GM23338 (cell line): ENCODE results near the gene TMTC2. TPM values are rescaled to one million over a fixed set of nuclear protein-coding genes. Genes with fewer than 3 reads are reported as not detected.

Source experiments
- ATAC-seq: fragments of 200-7000 bp; cut with Tn5 transposase; 3 replicates; pipeline ENCODE4 v1.9.1; 2020
- DNase-seq: peaks from one replicate; pipeline ENCODE4 v3.0.0-alpha.2; 2015; ENCODE audit warnings: low spot score
- H2AFZ ChIP-seq: fragments of 200-600 bp; sonication (generic); 2 replicates; pipeline ENCODE4 v1.8.0; 2016; ENCODE audit warnings: antibody characterized with exemption, mild to moderate bottlenecking, moderate library complexity
- H3F3A ChIP-seq: fragments of 200-600 bp; sonication (generic); replicated peaks from 2 replicates; pipeline ENCODE4 v1.8.0; 2017; ENCODE audit warnings: antibody characterized with exemption, mixed run types, low read depth
- H3K27ac ChIP-seq: fragments of 200-600 bp; sonication (generic); 2 replicates; pipeline ENCODE4 v1.6.1; 2016; ENCODE audit warnings: low read depth
- H3K27me3 ChIP-seq: fragments of 200-600 bp; sonication (generic); 2 replicates; pipeline ENCODE4 v1.8.0; 2016; ENCODE audit warnings: mild to moderate bottlenecking, mixed run types, moderate library complexity; ENCODE audit not compliant: insufficient read depth
- H3K36me3 ChIP-seq: fragments of 200-600 bp; sonication (generic); 2 replicates; pipeline ENCODE4 v1.8.0; 2016; ENCODE audit warnings: mild to moderate bottlenecking; ENCODE audit not compliant: insufficient read depth
- H3K4me1 ChIP-seq: fragments of 200-600 bp; sonication (generic); 2 replicates; pipeline ENCODE4 v1.8.0; 2016; ENCODE audit warnings: mild to moderate bottlenecking, moderate library complexity; ENCODE audit not compliant: insufficient read depth
- H3K4me2 ChIP-seq: fragments of 200-600 bp; sonication (generic); 2 replicates; pipeline ENCODE4 v1.7.1; 2017; ENCODE audit warnings: mixed run types
- H3K4me3 ChIP-seq: fragments of 200-600 bp; sonication (generic); 2 replicates; pipeline ENCODE4 v1.6.1; 2016; ENCODE audit warnings: mixed run types
- H3K79me2 ChIP-seq: fragments of 200-600 bp; sonication (generic); replicated peaks from 2 replicates; pipeline ENCODE4 v1.8.0; 2017; ENCODE audit warnings: mild to moderate bottlenecking; ENCODE audit not compliant: insufficient read depth
- H3K9me2 ChIP-seq: fragments of 200-600 bp; sonication (generic); 2 replicates; pipeline ENCODE4 v1.8.0; 2017; ENCODE audit not compliant: insufficient read depth
- H4K20me1 ChIP-seq: fragments of 200-600 bp; sonication (generic); replicated peaks from 2 replicates; pipeline ENCODE4 v1.8.0; 2017; ENCODE audit warnings: mild to moderate bottlenecking; ENCODE audit not compliant: insufficient read depth
- H3K27ac Mint-ChIP-seq: 2 replicates; pipeline ENCODE4 v1.8.0; 2020; ENCODE audit warnings: inconsistent platforms, mild to moderate bottlenecking, moderate library complexity, mixed read lengths
- H3K27me3 Mint-ChIP-seq: 3 replicates; pipeline ENCODE4 v1.8.0; 2022; ENCODE audit warnings: low read depth, mild to moderate bottlenecking, moderate library complexity, mixed read lengths, inconsistent platforms; ENCODE audit not compliant: insufficient read depth, poor library complexity
- H3K36me3 Mint-ChIP-seq: 3 replicates; pipeline ENCODE4 v1.8.0; 2021; ENCODE audit warnings: low read depth, mild to moderate bottlenecking, inconsistent platforms, moderate library complexity, mixed read lengths
- H3K4me1 Mint-ChIP-seq: 3 replicates; pipeline ENCODE4 v1.8.0; 2020; ENCODE audit warnings: mild to moderate bottlenecking, inconsistent platforms, mixed read lengths
- H3K4me3 Mint-ChIP-seq: 3 replicates; pipeline ENCODE4 v1.8.0; 2021; ENCODE audit warnings: moderate library complexity, mild to moderate bottlenecking, inconsistent platforms, mixed read lengths
- H3K9me3 Mint-ChIP-seq: 3 replicates; pipeline ENCODE4 v1.8.0; 2020; ENCODE audit warnings: moderate library complexity, mild to moderate bottlenecking, inconsistent platforms, mixed read lengths
- CREB1 ChIP-seq: fragments of 250-450 bp; sonication (Bioruptor Pico); IDR thresholded peaks from 2 replicates; pipeline ENCODE4 v1.5.0; 2020; ENCODE audit warnings: low read depth, mild to moderate bottlenecking, moderate library complexity
- EZH2 ChIP-seq: fragments of 200-600 bp; sonication (generic); IDR thresholded peaks from one replicate; pipeline ENCODE4 v1.8.0; 2017; ENCODE audit warnings: antibody characterized with exemption, mild to moderate bottlenecking, low read depth; ENCODE audit not compliant: unreplicated experiment
- EZH2phosphoT487 ChIP-seq: fragments of 200-600 bp; sonication (generic); IDR thresholded peaks from one replicate; pipeline ENCODE4 v1.8.1; 2018; ENCODE audit warnings: antibody characterized with exemption; ENCODE audit not compliant: unreplicated experiment
- JUNB ChIP-seq: IDR thresholded peaks from one replicate; pipeline ENCODE4 v1.6.1; 2016; ENCODE audit warnings: antibody characterized with exemption; ENCODE audit not compliant: unreplicated experiment
- NANOG ChIP-seq: IDR thresholded peaks from 2 replicates; pipeline ENCODE4 v1.6.1; 2016; ENCODE audit warnings: antibody characterized with exemption, borderline replicate concordance
- POLR2AphosphoS5 ChIP-seq: IDR thresholded peaks from 2 replicates; pipeline ENCODE4 v1.6.1; 2016; ENCODE audit warnings: antibody characterized with exemption, low read depth
- STAT1 ChIP-seq: IDR thresholded peaks from one replicate; pipeline ENCODE4 v1.6.1; 2016; ENCODE audit warnings: antibody characterized with exemption; ENCODE audit not compliant: unreplicated experiment
- ZNF114 ChIP-seq: fragments of 250-450 bp; sonication (Bioruptor Pico); IDR thresholded peaks from 2 replicates; pipeline ENCODE4 v1.5.0; 2020; ENCODE audit warnings: mild to moderate bottlenecking, moderate library complexity
- ZNF331 ChIP-seq: fragments of 250-450 bp; sonication (Bioruptor Pico); IDR thresholded peaks from 2 replicates; pipeline ENCODE4 v1.5.0; 2020; ENCODE audit warnings: low read depth, mild to moderate bottlenecking, moderate library complexity
- polyA plus RNA-seq: library from polyadenylated mRNA; unstranded; fragments of >200 nt; fragmentation: Nextera tagmentation; extraction: Ambion mirVana; gene quantifications from 2 replicates; pipeline ENCODE4 v1.2.1, GENCODE V29; 2016
- total RNA-seq: library from RNA; depleted of rRNA; stranded (reverse); fragments of >200 nt; shearing (Covaris generic); gene quantifications from 2 replicates; pipeline ENCODE4 v1.2.3, GENCODE V29; 2014
- TF ChIP-seq, protein P1 (sequence below): IDR thresholded peaks from one replicate; pipeline ENCODE4 v1.6.1; 2018; ENCODE audit warnings: antibody characterized with exemption; ENCODE audit not compliant: unreplicated experiment
- TF ChIP-seq, protein P2 (sequence below), 2 experiments: fragments of 200-600 bp in 1 of 2; sonication (generic) in 1 of 2; conservative IDR thresholded peaks; 2 replicates each; pipeline versions ENCODE4 v1.5.1 to v1.6.1; 2016 to 2017; ENCODE audit warnings: antibody characterized with exemption in 2 of 2, low read depth in 2 of 2, mild to moderate bottlenecking in 2 of 2, moderate library complexity in 1 of 2
- TF ChIP-seq, protein P3 (sequence below): fragments of 250-450 bp; sonication (Bioruptor Pico); IDR thresholded peaks from 2 replicates; pipeline ENCODE4 v1.5.0; 2020; ENCODE audit warnings: mild to moderate bottlenecking, moderate library complexity
- TF ChIP-seq, protein P4 (sequence below): IDR thresholded peaks from 2 replicates; pipeline ENCODE4 v1.6.1; 2016; ENCODE audit warnings: antibody characterized with exemption

TMTC2 gene
- total and polyA plus RNA-seq, 2 experiments from 2014 or later: 0.57 to 6.5 TPM

DNA sequence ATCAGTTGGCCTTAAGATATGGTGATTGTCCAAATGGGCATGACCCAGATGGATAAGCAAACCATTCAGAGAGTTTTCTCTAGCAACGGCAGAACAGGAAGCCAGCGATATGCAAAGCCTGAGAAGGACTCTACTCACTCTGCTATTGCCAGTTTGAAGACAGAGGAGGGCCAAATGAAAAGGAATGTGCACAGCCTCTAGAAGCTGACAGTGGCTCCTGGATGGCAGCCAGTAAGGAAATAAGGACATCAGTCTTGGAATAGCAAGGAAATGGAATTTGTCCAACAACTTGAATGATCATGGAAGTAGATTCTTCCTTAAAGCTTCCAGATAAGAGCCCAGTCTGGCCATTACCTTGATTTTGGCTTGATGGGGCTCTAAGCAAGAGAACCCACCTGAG is 60.0 kb downstream of the TMTC2 start:
- Mint-ChIP-seq H3K27me3 (no peaks in the 10 kb centered on the region), H3K4me1 (peaks cover 10% of the 10 kb centered on the region; the same call in 2 of the 3 replicates), H3K36me3 (peaks cover 3% of the 10 kb centered on the region; the same call in 2 of the 3 replicates), H3K27ac (no peak overlapping the region), H3K4me3 (no peak overlapping the region), H3K9me3 (no peaks in the 10 kb centered on the region)
- no peaks in the 10 kb centered on the region for H3K27me3 ChIP-seq
- no peak for TF ChIP-seq JUNB
- no peak for TF ChIP-seq ZNF331 (CRISPR knock-in tag)
- TF ChIP-seq, protein P1, sequence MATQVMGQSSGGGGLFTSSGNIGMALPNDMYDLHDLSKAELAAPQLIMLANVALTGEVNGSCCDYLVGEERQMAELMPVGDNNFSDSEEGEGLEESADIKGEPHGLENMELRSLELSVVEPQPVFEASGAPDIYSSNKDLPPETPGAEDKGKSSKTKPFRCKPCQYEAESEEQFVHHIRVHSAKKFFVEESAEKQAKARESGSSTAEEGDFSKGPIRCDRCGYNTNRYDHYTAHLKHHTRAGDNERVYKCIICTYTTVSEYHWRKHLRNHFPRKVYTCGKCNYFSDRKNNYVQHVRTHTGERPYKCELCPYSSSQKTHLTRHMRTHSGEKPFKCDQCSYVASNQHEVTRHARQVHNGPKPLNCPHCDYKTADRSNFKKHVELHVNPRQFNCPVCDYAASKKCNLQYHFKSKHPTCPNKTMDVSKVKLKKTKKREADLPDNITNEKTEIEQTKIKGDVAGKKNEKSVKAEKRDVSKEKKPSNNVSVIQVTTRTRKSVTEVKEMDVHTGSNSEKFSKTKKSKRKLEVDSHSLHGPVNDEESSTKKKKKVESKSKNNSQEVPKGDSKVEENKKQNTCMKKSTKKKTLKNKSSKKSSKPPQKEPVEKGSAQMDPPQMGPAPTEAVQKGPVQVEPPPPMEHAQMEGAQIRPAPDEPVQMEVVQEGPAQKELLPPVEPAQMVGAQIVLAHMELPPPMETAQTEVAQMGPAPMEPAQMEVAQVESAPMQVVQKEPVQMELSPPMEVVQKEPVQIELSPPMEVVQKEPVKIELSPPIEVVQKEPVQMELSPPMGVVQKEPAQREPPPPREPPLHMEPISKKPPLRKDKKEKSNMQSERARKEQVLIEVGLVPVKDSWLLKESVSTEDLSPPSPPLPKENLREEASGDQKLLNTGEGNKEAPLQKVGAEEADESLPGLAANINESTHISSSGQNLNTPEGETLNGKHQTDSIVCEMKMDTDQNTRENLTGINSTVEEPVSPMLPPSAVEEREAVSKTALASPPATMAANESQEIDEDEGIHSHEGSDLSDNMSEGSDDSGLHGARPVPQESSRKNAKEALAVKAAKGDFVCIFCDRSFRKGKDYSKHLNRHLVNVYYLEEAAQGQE: no peak
- TF ChIP-seq EZH2: no peak
- TF ChIP-seq, protein P2, sequence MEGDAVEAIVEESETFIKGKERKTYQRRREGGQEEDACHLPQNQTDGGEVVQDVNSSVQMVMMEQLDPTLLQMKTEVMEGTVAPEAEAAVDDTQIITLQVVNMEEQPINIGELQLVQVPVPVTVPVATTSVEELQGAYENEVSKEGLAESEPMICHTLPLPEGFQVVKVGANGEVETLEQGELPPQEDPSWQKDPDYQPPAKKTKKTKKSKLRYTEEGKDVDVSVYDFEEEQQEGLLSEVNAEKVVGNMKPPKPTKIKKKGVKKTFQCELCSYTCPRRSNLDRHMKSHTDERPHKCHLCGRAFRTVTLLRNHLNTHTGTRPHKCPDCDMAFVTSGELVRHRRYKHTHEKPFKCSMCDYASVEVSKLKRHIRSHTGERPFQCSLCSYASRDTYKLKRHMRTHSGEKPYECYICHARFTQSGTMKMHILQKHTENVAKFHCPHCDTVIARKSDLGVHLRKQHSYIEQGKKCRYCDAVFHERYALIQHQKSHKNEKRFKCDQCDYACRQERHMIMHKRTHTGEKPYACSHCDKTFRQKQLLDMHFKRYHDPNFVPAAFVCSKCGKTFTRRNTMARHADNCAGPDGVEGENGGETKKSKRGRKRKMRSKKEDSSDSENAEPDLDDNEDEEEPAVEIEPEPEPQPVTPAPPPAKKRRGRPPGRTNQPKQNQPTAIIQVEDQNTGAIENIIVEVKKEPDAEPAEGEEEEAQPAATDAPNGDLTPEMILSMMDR (conservative IDR thresholded peaks at IDR 0.05; ENCODE audit: low read depth in 2 of 2): no peak
- TF ChIP-seq ZNF114 (CRISPR knock-in tag): no peak
- no peak for TF ChIP-seq STAT1
- TF ChIP-seq CREB1 (CRISPR knock-in tag): no peak
- no peak for TF ChIP-seq EZH2phosphoT487
- no peak for TF ChIP-seq POLR2AphosphoS5
- TF ChIP-seq, protein P3, sequence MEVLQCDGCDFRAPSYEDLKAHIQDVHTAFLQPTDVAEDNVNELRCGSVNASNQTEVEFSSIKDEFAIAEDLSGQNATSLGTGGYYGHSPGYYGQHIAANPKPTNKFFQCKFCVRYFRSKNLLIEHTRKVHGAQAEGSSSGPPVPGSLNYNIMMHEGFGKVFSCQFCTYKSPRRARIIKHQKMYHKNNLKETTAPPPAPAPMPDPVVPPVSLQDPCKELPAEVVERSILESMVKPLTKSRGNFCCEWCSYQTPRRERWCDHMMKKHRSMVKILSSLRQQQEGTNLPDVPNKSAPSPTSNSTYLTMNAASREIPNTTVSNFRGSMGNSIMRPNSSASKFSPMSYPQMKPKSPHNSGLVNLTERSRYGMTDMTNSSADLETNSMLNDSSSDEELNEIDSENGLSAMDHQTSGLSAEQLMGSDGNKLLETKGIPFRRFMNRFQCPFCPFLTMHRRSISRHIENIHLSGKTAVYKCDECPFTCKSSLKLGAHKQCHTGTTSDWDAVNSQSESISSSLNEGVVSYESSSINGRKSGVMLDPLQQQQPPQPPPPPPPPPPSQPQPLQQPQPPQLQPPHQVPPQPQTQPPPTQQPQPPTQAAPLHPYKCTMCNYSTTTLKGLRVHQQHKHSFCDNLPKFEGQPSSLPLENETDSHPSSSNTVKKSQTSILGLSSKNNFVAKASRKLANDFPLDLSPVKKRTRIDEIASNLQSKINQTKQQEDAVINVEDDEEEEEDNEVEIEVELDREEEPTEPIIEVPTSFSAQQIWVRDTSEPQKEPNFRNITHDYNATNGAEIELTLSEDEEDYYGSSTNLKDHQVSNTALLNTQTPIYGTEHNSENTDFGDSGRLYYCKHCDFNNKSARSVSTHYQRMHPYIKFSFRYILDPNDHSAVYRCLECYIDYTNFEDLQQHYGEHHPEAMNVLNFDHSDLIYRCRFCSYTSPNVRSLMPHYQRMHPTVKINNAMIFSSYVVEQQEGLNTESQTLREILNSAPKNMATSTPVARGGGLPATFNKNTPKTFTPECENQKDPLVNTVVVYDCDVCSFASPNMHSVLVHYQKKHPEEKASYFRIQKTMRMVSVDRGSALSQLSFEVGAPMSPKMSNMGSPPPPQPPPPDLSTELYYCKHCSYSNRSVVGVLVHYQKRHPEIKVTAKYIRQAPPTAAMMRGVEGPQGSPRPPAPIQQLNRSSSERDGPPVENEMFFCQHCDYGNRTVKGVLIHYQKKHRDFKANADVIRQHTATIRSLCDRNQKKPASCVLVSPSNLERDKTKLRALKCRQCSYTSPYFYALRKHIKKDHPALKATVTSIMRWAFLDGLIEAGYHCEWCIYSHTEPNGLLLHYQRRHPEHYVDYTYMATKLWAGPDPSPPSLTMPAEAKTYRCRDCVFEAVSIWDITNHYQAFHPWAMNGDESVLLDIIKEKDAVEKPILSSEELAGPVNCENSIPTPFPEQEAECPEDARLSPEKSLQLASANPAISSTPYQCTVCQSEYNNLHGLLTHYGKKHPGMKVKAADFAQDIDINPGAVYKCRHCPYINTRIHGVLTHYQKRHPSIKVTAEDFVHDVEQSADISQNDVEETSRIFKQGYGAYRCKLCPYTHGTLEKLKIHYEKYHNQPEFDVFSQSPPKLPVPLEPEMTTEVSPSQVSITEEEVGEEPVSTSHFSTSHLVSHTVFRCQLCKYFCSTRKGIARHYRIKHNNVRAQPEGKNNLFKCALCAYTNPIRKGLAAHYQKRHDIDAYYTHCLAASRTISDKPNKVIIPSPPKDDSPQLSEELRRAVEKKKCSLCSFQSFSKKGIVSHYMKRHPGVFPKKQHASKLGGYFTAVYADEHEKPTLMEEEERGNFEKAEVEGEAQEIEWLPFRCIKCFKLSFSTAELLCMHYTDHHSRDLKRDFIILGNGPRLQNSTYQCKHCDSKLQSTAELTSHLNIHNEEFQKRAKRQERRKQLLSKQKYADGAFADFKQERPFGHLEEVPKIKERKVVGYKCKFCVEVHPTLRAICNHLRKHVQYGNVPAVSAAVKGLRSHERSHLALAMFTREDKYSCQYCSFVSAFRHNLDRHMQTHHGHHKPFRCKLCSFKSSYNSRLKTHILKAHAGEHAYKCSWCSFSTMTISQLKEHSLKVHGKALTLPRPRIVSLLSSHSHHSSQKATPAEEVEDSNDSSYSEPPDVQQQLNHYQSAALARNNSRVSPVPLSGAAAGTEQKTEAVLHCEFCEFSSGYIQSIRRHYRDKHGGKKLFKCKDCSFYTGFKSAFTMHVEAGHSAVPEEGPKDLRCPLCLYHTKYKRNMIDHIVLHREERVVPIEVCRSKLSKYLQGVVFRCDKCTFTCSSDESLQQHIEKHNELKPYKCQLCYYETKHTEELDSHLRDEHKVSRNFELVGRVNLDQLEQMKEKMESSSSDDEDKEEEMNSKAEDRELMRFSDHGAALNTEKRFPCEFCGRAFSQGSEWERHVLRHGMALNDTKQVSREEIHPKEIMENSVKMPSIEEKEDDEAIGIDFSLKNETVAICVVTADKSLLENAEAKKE: no peak
- TF ChIP-seq, protein P4, sequence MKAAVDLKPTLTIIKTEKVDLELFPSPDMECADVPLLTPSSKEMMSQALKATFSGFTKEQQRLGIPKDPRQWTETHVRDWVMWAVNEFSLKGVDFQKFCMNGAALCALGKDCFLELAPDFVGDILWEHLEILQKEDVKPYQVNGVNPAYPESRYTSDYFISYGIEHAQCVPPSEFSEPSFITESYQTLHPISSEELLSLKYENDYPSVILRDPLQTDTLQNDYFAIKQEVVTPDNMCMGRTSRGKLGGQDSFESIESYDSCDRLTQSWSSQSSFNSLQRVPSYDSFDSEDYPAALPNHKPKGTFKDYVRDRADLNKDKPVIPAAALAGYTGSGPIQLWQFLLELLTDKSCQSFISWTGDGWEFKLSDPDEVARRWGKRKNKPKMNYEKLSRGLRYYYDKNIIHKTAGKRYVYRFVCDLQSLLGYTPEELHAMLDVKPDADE: no peak
- no peak for TF ChIP-seq NANOG
- ATAC-seq (no peak), DNase-seq (no peak)
- H2AFZ ChIP-seq: no peak overlapping the region
- no peaks in the 10 kb centered on the region for H3K79me2 ChIP-seq
- H3K4me1 ChIP-seq: no peaks in the 10 kb centered on the region
- no peak overlapping the region for H3K4me2 ChIP-seq
- no peak overlapping the region for H3K4me3 ChIP-seq
- no peaks in the 10 kb centered on the region for H3K9me2 ChIP-seq
- H3K36me3 ChIP-seq: no peaks in the 10 kb centered on the region
- no peaks in the 10 kb centered on the region for H4K20me1 ChIP-seq
- H3K27ac ChIP-seq: no peak overlapping the region
- no peaks in the 10 kb centered on the region for H3F3A ChIP-seq
